ENCODE data around the gene FBXO21.

DNA sequence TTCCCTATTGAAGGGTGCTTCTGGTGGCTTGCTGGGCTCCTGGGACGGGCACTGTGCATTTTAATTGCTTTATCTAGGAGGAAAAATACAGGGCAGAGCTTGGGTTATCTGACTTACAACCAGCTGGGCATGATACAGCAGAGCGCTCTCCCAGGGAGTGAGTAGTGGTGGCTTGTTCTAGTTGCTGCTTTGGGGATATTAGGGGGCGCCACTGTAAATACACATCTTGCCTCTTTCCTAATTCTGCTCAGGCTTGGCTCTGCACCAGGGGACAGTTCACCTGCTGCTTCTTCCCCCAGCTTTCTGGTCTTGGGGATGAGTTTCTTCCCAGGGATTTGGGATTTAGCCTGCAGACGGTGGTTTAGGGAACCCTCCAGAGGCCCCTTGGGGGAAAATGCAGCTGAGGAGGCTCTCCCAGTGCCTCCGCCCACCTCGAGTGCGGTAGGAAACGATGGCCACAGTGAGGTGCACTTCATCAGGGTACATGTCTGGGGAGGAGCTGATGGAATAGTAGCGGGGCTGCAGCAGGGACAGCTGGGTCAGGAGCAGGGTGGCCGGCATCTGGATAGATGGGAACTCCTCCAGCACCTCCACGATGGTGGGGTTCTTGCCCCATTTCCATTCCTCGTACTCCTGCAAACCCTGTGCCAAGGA is 36.9 kb upstream of the FBXO21 start:
- TF ChIP-seq CTCF (IDR thresholded peaks at IDR 0.05): no peak
- no peak for TF ChIP-seq POLR2A (IDR thresholded peaks at IDR 0.05)
